AG04449 (cell line): ENCODE data around the gene UST.

Experiments used
- CTCF ChIA-PET: fragments of 350-600 bp; formaldehyde crosslinking; extraction: SDS; loops from one replicate; lab custom pipeline; 2021; ENCODE audit warnings: antibody characterized with exemption; lab: Yijun Ruan, JAX
- POLR2A ChIA-PET: fragments of 400-600, 350-600 bp; formaldehyde crosslinking; extraction: SDS; loops from one replicate; lab custom pipeline; 2020; ENCODE audit warnings: antibody characterized with exemption, inconsistent platforms; lab: Yijun Ruan, JAX
- DNase-seq: peaks from one replicate; pipeline ENCODE4 v3.0.0-alpha.2; 2010; ENCODE audit warnings: low read depth, low spot score
- H3K4me3 ChIP-seq: 2 replicates; pipeline ENCODE4 v1.5.1; 2011; ENCODE audit warnings: low read depth, mild to moderate bottlenecking, control low read depth, low read length
- TF ChIP-seq, protein P1 (sequence below): IDR thresholded peaks from one replicate; pipeline ENCODE4 v1.5.1; 2011; ENCODE audit warnings: mild to moderate bottlenecking, moderate library complexity, low read length, control low read depth, inconsistent platforms; ENCODE audit not compliant: insufficient read depth; ENCODE audit errors: missing control alignments

The UST gene

GRCh38 chr6:148828047-148828446 lies 81.2 kb downstream of the UST start:
- no peak overlapping the region for H3K4me3 ChIP-seq
- TF ChIP-seq, protein P1, sequence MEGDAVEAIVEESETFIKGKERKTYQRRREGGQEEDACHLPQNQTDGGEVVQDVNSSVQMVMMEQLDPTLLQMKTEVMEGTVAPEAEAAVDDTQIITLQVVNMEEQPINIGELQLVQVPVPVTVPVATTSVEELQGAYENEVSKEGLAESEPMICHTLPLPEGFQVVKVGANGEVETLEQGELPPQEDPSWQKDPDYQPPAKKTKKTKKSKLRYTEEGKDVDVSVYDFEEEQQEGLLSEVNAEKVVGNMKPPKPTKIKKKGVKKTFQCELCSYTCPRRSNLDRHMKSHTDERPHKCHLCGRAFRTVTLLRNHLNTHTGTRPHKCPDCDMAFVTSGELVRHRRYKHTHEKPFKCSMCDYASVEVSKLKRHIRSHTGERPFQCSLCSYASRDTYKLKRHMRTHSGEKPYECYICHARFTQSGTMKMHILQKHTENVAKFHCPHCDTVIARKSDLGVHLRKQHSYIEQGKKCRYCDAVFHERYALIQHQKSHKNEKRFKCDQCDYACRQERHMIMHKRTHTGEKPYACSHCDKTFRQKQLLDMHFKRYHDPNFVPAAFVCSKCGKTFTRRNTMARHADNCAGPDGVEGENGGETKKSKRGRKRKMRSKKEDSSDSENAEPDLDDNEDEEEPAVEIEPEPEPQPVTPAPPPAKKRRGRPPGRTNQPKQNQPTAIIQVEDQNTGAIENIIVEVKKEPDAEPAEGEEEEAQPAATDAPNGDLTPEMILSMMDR, result no peak
- POLR2A ChIA-PET, result no interaction called here
- CTCF ChIA-PET, result interaction anchor here (0.8 to 1.3 kb wide), 2 partner anchors 129 to 146 kb away, joined by 3 read pairs; no protein-coding TSS in a partner anchor
- DNase-seq, result no peak

- POLR2A ChIA-PET, result no interaction called here
- no peak overlapping the region for H3K4me3 ChIP-seq
- TF ChIP-seq, protein P1, result no peak
- DNase-seq, result no peak
- CTCF ChIA-PET, result no interaction called here
Measured at GRCh38 chr6:148829415-148830101, 82.7 kb downstream of the UST start.

DNA sequence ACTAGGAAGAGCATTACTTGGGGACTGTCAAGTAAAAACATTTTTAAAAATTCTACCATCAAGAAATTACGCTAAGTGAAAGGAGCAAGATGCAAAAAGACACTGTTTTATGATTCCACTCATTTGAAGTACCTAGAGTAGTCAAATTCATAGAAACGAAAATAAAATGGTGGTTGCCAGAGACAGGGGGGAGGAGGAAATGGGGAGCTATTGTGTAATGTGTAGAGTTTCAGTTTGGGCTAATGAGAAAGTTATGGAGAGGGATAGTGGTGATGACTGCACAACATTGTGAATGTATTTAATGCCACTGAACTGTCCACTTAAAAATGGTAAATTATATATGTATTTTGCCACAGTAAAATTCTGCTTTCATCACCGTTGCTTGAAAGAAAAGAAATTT lies 83.8 kb downstream of the UST start:
- H3K4me3 ChIP-seq, result no peak overlapping the region
- TF ChIP-seq, protein P1, result no peak
- CTCF ChIA-PET, result interaction anchor here (0.8 kb wide), 1 partner anchor 222 kb away, joined by 3 read pairs; no protein-coding TSS in a partner anchor
- no peak for DNase-seq
- POLR2A ChIA-PET, result no interaction called here

GRCh38 chr6:148831064-148831463 lies 84.2 kb downstream of the UST start:
- DNase-seq, result no peak
- ChIA-PET POLR2A (no interaction called here), CTCF (interaction anchor here (0.8 kb wide), 1 partner anchor 222 kb away, joined by 3 read pairs; no protein-coding TSS in a partner anchor)
- TF ChIP-seq, protein P1, result no peak
- no peak overlapping the region for H3K4me3 ChIP-seq

DNA sequence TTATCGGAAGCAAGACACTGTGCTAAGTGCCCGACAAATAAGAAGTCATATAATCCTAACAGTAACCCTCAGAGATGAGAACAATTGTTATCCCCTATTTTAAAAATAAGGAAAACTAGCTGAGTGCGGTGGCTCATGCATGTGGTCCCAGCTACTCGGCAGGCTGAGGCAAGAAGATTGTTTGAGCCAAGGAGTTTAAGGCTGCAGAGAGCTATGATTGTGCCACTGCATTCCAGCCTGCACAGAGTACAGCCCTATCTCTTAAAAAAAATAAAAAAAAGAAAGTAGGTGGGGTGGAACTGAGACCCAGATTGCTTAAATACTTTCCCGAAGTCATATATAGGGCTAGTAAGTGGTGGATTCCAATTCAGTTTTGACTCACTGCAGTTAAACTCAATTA lies 84.7 kb downstream of the UST start:
- no peak overlapping the region for H3K4me3 ChIP-seq
- TF ChIP-seq, protein P1, result no peak
- CTCF ChIA-PET, result no interaction called here
- POLR2A ChIA-PET, result no interaction called here
- DNase-seq, result peak; percentile 24

DNA sequence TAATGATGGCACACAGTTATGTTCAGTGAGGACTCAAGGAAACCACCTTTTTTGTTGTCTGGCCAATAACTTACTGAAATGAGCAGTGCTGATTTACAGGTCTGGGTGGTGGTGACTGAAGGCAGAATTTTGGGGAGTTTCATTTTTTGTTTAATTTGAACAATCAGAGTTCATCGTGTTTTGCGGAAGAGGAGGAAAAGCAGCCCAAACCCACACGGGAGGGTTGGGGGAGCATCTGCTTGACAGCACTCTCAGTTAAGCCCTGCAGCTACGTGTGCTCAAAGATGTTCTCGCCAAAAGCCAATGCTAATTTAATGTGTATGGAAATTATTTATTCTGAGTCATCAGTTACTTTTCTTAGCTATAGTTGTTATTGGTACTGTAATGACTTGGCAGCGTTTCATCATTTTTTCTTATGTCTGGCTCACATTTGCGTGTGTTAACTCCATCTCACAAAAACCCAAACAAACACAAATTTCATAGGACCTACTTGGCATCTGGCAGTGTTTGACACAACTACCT lies 89.2 kb downstream of the UST start:
- TF ChIP-seq, protein P1, result no peak
- ChIA-PET POLR2A (interaction anchor here (1.0 kb wide), 1 partner anchor 21 kb away, joined by 3 read pairs; no protein-coding TSS in a partner anchor), CTCF (interaction anchor here (0.7 to 1.4 kb wide), 2 partner anchors 60 to 88 kb away, joined by 3 to 4 read pairs; no protein-coding TSS in a partner anchor)
- DNase-seq, result peak; percentile 92
- H3K4me3 ChIP-seq, result no peak overlapping the region
